ENCODE measurements around the gene ABHD18.
"Not testable (repeated sequence)": the region's sequence is repeated elsewhere in the genome, so short reads cannot be mapped to it uniquely, and the experiment has no call there.

The ABHD18 gene

GRCh38 chr4:127965062-127965802 is at the start of gene ABHD18, which contains the start of gene MFSD8:
TSS of gene ABHD18 (plus strand) at chr4:127965406. CDS start at chr4:127982956, 17,550 bp downstream.
TSS of gene MFSD8 (minus strand) at chr4:127965173. CDS start at chr4:127965133, 40 bp downstream.
- DNase-seq, result peak; percentile 98

GRCh38 chr4:127916512-127916911 is 48.7 kb upstream of the ABHD18 start:
- DNase-seq, result no peak

DNA sequence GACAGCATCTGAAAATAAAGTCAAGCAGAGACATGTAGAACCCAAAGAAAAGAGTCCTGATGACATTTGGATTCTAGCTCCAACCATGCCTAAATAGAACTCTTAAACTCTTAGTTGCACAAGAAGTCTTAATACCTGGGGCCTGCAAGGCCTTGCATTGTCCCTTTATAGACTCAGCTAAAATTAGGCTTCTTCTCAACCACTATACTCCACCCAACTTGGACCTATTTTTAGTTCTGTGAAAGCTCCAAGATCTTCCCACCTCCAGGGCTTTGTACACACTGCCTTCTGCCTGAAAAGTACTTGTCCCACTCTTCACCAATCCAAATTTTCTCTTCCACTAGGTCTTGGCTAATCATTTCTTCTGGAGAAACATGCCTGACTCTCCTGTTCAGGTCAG is 48.1 kb upstream of the ABHD18 start:
- DNase-seq, result no peak

- no peak for DNase-seq
Observed at GRCh38 chr4:127920521-127920920, 44.7 kb upstream of the ABHD18 start.

GRCh38 chr4:127922226-127922625 is 43.0 kb upstream of the ABHD18 start:
- DNase-seq, result no peak

DNA sequence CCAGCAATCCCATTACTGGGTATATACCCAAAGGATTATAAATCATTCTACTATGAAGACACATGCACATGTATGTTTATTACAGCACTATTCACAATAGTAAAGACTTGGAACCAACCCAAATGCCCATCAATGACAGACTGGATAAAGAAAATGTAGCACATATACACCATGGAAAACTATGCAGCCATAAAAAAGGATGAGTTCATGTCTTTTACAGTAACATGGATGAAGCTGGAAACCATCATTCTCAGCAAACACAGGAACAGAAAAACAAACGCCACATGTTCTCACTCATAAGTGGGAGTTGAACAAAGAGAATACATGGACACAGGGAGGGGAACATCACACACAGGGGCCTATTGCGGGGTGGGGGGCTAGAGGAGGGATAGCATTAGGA is 39.5 kb upstream of the ABHD18 start:
- DNase-seq, result not testable (repeated sequence)

- no peak for DNase-seq
Observed at GRCh38 chr4:127930175-127930574, 35.0 kb upstream of the ABHD18 start.

GRCh38 chr4:127931836-127932235 is 33.4 kb upstream of the ABHD18 start:
- DNase-seq, result not testable (repeated sequence)

DNA sequence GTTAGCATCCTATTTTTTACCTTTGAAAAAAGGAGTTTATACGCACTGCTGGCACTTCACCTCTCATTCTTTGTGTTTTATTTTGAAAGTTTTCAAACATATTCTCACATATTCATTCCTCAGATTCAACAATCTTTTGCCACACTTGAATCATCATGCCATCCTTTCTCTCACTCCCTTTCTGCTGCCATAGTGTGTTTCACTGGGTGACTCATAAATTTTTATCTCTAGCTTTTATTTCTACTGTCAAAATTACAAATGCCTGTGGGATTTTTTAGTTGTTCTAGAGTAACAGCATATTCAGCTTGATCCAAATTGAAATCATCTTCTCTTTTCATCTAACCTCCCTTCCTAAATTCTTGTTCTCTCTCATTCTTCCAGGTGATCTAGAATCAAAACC is 28.2 kb upstream of the ABHD18 start:
- no peak for DNase-seq

DNA sequence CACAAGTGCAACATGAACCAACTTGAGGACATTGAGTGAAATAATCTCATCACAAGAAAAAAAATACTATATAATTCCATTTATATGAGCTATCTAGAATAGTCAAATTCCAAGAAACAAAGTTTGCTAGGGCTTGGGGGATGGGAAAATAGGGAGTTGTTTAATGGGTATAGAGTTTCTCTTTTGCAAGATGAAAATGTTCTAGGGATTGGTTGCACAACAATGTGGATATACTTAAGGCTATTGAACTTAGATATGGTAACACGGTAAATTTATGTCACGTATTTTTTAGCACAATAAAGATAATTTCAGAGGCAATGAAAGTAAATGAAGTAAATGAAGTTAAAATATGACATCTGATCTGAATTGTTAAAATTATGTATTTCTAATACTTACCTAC is 8.1 kb upstream of the ABHD18 start:
- no peak for DNase-seq

GRCh38 chr4:127959794-127960193 is 5.4 kb upstream of the ABHD18 start:
- no peak for DNase-seq

GRCh38 chr4:127963633-127964398 is 1.4 kb upstream of the ABHD18 start:
- DNase-seq, result not testable (repeated sequence)

GRCh38 chr4:127964426-127965061 is 662 bp upstream of the ABHD18 start:
- peak; percentile 36 for DNase-seq

DNA sequence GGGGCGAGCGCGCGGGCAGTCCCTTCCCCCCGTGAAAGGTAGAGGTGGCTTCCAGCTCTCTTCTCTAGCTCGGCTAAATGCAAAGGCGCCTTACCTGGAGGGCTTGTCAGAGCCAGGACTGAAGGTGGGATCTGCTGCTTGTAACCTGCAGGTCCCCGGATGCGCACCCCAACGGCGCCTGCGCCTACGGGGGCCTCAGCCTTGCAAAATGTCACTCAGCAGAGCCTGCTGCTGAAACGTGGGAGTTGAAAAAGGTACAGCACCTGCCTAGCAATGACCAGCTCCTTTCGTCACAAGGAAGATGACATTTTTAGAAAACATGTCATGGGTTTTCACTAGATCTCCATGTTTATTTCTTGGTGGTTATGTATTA is 583 bp downstream of the ABHD18 start:
- peak; percentile 19 for DNase-seq

DNA sequence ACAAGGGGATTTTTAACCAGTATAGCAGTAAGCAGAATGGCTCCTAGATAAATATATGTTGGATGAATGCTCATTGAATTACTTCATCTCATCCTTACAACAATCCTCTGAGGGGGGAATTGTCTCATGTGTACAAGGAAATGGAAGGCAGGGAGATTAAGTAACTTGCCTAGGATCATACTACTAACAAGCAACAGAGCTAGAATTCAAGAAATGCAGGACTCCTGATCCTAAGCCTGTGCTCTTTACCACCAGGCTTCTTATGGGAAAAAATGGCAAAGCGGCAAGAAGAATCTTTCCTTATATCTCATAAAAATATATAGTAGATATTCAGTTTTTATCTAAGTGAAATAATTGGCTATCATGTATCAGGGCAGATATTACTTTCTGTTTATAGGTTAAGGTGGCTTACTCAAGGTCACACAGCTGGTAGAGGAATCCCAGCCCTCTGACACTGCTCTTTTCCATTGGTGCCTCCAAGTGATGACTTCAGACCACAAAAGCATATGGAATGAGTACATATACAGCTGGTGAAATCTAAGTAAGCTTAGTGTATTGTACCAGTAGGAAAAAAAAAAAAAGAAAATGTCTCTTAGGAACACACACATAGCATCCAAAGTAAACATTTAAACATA is 2.1 kb downstream of the ABHD18 start:
- no peak for DNase-seq

DNA sequence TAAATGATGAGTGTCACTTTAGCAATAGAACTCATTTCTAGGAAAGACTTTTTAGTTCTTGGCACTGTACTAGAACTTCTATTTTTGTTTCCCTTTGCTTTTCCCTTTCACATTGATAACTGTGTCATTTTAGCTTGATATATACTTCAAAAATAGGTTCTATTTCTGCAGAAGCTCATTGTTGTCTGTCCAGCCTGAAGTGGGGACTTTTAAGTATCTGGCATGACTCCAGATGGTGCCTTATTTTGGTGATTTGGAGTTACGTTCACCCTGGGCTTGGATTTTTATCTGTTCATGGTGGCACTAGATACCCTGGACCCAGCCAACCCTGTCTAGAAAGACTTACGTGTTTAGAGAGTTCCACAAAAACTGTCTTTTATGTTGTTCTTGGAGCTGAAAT is 3.4 kb downstream of the ABHD18 start:
- no peak for DNase-seq

GRCh38 chr4:127970925-127971324 is 5.7 kb downstream of the ABHD18 start:
- not testable (repeated sequence) for DNase-seq

DNA sequence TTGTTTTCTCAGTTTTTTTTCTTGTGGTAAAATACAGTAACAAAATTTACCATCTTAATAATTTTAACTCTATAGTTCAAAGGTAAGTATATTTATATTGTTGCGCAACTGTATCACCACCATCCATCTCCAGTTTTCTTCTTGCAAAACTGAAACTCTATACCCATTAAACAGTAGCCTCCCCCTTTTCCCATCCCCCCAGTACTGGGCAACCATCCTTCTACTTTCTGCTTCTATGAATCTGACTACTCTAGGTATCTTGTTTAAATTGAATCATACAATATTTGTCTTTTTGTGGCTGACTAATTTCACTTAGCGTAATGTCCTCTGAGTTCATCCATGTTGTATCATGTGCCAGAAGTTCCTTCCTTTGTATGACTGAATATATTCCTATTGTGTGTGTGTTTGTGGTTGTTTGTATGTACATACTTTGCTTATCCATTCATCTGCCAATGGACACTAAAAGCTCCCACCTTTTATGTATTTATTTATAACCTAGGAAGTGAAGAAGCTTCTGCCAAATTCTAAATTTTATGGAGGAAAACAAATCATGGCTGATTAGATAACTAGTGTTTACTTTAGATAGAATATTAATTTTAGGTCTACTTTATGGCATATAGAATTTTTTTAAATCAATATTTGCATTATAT is 10.0 kb downstream of the ABHD18 start:
- no peak for DNase-seq

GRCh38 chr4:127978930-127979329 is 13.7 kb downstream of the ABHD18 start:
- no peak for DNase-seq

DNA sequence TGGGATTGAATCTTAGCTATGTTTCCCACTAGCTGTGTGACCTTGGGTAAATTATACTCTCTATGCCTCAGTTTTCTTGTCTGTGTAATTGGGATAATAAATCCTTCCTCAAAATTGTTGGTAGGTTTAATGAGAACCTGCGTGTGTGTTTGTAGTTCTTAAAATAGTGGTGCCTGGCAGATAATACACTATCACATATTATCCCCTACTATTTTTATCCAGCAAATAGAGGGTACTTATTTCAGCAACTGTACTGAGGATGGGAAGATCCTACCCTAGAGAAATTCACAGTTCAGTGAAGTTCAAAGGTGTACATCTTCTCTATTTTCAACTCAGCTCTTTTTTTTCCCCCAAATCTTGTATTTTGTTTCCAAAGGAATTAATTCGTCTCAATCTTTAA is 17.2 kb downstream of the ABHD18 start:
- DNase-seq, result no peak

- no peak for DNase-seq
Observed at GRCh38 chr4:127985989-127986388, 20.8 kb downstream of the ABHD18 start.

DNA sequence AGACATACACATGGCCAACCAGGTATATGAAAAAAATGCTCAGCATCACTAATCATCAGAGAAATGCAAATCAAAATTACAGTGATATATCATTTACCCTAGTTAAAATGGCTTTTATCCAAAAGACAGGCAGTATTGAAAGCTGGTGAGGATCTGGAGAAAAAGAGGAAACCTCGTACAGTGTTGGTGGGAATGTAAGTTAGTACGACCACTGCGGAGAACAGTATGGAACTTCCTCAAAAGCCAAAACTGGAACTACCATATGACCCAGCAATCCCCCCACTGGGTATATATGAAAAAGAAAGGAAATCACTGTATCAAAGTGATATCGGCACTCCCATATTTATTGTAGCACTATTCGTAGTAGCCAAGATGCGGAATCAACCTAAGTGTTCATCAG is 23.4 kb downstream of the ABHD18 start:
- no peak for DNase-seq

GRCh38 chr4:127993151-127993550 is 27.9 kb downstream of the ABHD18 start:
- peak; percentile 38 for DNase-seq
